ENCODE data around the gene THAP8.
A peak's percentile ranks its signal among the peaks of the same experiment; 100 is the strongest.

Gene THAP8

DNA sequence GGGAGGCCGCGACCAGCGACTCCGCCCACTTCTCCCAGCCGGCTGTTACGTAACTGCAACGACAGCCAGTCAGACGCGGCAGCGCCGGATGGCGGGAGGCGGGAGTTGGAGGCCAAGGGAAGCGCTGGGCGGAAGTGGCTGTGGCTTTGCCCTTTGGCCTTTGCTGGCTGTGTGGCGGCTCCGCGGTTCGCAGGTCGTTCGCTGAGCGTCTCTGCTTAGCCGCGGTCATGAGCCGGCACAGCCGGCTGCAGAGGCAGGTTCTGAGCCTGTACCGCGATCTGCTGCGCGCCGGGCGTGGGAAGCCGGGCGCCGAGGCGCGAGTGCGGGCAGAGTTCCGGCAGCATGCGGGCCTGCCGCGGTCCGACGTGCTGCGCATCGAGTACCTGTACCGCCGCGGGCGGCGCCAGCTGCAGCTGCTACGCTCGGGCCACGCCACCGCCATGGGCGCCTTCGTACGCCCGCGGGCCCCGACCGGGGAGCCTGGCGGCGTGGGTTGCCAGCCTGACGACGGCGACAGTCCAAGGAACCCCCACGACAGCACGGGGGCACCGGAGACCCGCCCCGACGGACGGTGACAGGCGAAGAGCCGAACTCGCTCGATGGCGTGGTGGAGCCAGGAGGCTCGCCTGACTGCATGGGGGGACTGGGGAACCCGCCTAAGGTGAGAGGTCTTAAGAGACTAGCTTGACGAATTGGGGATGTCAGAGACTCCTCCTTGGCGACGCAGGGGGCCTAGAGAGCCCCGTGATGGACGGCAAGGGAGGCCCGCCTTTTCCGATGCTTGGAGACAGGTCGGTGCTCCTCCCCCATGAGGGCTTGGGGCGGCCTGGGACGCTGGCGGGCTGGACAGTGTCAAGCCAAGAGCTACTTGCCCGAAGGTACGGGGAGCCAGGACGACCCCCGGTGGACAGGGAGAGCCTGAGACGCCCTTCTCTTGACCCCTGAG, 58.8 kb downstream of the THAP8 start, which contains the start of gene SDHAF1:
Gene SDHAF1 (plus strand): TSS at position 141 of the 946 bp plus-strand sequence. CDS start 87 bp downstream, at position 228.
- peak; percentile 82 to 91 for DNase-seq (ENCODE audit: low read depth in 2 of 2, low spot score in 1 of 2)

- DNase-seq (ENCODE audit: low read depth in 2 of 2, low spot score in 1 of 2), result no peak
These were observed 60.0 kb downstream of the THAP8 start for GRCh38 chr19:35993923-35994598.

GRCh38 chr19:35992907-35993765, 60.9 kb downstream of the THAP8 start:
- DNase-seq (ENCODE audit: low read depth in 2 of 2, low spot score in 1 of 2), result no peak

DNA sequence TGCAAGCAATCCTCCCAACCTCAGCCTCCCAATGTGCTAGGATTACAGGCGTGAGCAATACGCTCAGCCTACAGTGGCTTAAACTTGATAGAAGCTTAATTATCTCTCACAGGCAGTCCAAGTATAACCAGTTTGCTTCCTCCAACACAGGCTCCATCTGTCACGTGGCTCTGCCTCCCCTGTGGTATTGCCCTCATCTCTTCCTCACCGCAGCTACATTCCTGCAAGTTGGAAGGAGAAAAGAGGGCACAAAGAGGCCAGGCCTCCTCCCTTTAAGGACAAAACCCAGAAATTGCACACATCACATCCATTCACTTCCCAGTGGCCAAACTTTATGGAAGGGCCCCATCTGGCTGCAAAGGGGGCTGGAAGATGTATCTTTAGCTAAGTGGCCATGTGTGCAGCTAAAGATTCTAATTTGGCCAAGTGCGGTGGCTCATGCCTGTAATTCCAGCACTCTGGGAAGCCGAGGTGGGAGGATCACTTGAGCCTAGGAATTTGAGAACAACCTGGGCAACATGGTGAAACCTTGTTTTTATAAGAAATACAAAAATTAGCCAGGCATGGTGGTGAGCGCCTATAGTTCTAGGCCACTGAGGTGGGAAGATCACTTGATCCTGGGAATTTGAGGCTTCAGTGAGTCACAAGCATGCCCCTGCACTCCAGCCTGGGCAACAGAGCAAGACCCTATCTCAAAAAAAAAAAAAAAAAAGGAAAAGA, 62.2 kb downstream of the THAP8 start:
- no peak for DNase-seq (ENCODE audit: low read depth in 2 of 2, low spot score in 1 of 2)

GRCh38 chr19:35990771-35991730, 63.0 kb downstream of the THAP8 start:
- no peak for DNase-seq (ENCODE audit: low read depth in 2 of 2, low spot score in 1 of 2)

GRCh38 chr19:35990156-35990555, 63.9 kb downstream of the THAP8 start:
- DNase-seq (ENCODE audit: low read depth in 2 of 2, low spot score in 1 of 2), result no peak

DNA sequence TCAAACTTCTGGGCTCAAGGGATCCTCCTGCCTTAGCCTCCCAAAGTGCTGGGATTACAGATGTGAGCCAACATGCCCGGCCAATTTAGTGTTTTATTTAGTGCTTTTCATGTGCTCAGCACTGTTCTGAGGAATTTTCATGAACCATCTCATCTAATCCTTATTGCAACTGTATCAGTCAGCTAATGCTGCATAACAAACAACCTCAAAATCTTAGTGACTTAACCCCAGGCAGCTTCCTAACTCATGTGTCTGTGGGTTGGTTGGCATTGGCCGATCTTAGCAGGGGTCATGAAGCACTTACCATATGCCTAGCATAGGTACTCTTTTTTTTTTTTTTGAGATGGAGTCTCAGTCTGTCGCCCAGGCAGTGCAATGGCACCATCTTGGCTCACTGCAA, 65.3 kb downstream of the THAP8 start:
- no peak for DNase-seq (ENCODE audit: low read depth in 2 of 2, low spot score in 1 of 2)

DNA sequence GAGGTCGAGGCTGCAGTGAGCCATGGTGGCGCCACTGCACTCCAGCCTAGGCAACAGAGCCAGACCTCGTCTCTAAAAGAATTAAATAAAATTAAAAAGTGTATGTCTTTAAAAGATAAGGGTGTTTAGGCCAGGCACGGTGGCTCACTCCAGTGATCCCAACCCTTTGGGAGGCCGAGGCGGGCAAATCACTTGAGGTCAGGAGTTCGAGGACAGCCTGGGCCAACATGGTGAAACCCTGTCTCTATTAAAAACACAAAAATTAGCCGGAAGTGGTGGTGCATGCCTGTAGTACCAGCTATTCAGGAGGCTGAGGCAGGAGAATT, 66.6 kb downstream of the THAP8 start:
- no peak for DNase-seq (ENCODE audit: low read depth in 2 of 2, low spot score in 1 of 2)

GRCh38 chr19:35986664-35987570, 67.2 kb downstream of the THAP8 start:
- no peak for DNase-seq (ENCODE audit: low read depth in 2 of 2, low spot score in 1 of 2)

DNA sequence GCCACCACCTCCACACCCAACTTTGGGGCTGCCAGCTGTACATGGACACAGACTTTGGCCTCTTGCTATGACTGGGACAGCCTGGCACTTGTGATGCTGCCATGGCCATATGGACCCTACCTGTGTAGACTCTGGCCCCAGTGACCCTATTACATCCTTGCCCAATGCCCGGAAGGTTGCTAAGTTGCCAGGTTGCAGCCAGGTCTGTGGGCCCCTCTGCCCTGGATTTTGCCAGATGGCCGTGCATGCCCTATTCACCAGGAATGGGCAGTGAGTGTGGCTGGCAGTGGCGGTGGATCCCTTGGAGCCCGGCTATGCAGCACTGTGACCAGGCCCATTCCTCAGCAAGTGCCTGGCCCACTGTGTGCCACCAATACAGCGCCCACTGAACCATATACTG, 68.0 kb downstream of the THAP8 start:
- no peak for DNase-seq (ENCODE audit: low read depth in 2 of 2, low spot score in 1 of 2)

Data from stimulated activated CD8-positive, alpha-beta memory T cell treated with anti-CD3 and anti-CD28 coated beads, Interleukin-4, amount 100 ng/mL, for 4 hours (primary cell).